Measurements from ENCODE around the gene KNSTRN.

DNA sequence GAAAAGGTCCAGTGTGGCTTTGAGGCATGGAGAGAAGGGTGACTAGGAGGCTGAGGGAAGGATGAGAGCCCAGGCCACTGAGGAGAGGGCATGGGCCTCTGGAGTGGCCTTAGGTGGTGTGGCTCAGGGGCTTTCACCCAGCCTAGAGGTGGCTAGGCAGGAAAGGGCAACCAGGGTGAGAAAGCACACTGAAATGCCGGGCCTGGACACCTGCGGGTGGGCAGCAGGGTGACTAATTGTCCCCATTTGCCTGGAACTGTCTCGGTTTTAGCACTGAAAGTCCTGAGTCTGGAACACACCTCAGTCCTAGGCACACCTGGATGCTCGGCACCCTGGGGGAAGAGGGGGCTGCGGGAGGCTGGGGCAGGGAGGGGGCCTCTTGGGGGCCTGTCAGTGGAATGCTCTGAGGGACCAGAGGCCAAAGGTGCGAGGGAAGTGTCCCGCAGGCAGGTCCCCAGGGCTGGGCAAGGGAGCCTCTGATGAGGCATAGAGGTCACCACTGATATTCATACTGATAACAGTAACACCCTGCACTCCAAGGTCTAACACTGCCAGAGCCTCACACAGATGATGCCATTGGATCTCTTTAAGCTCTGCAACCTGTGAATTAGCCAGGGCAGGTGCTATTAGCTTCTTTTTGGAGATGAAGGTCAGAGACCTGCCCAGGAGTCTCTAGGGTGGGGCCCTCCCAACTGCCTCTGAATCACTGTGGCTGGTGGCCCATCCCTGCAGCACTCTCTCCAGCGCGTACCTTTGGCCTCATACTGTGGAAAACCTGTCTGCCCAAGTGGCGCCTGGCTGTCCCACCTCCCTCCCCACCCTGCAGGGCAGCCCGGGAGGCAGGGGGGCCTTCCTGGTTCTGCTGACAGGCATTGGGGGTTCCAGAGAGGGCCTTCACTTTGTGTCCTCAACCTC is 34.7 kb upstream of the KNSTRN start:
- TF ChIP-seq POLR2A (IDR thresholded peaks at IDR 0.05): no peak
- TF ChIP-seq EP300 (IDR thresholded peaks at IDR 0.05): no peak
- no peak for TF ChIP-seq POLR2AphosphoS5 (IDR thresholded peaks at IDR 0.05)
- TF ChIP-seq, protein P1, sequence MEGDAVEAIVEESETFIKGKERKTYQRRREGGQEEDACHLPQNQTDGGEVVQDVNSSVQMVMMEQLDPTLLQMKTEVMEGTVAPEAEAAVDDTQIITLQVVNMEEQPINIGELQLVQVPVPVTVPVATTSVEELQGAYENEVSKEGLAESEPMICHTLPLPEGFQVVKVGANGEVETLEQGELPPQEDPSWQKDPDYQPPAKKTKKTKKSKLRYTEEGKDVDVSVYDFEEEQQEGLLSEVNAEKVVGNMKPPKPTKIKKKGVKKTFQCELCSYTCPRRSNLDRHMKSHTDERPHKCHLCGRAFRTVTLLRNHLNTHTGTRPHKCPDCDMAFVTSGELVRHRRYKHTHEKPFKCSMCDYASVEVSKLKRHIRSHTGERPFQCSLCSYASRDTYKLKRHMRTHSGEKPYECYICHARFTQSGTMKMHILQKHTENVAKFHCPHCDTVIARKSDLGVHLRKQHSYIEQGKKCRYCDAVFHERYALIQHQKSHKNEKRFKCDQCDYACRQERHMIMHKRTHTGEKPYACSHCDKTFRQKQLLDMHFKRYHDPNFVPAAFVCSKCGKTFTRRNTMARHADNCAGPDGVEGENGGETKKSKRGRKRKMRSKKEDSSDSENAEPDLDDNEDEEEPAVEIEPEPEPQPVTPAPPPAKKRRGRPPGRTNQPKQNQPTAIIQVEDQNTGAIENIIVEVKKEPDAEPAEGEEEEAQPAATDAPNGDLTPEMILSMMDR (IDR thresholded peaks at IDR 0.05): no peak

Data from suprapubic skin (tissue), 4 donors.